Liver (tissue), 3 donors: ENCODE data around the gene DLG4.

Experiments used
- EGR1 ChIP-seq, 2 donors: IDR thresholded peaks; 2 replicates each; pipeline ENCODE4 v1.6.1; 2016 to 2018; ENCODE audit warnings: antibody characterized with exemption in 2 of 2, low read depth in 2 of 2
- FOXA1 ChIP-seq: IDR thresholded peaks from 2 replicates; pipeline ENCODE4 v1.6.1; 2016; ENCODE audit warnings: antibody characterized with exemption
- GABPA ChIP-seq, 2 donors: IDR thresholded peaks in 1 of 2; conservative IDR thresholded peaks in 1 of 2; 2 replicates each; pipeline ENCODE4 v1.6.1; 2016; ENCODE audit warnings: antibody characterized with exemption in 2 of 2, mild to moderate bottlenecking in 1 of 2, moderate library complexity in 1 of 2
- JUND ChIP-seq, 2 donors: IDR thresholded peaks; 2 replicates each; pipeline ENCODE4 v1.6.1; 2016; ENCODE audit warnings: antibody characterized with exemption in 2 of 2
- RAD21 ChIP-seq, 2 donors: IDR thresholded peaks; 2 replicates each; pipeline ENCODE4 v1.6.1; 2016; ENCODE audit warnings: antibody characterized with exemption in 2 of 2, mild to moderate bottlenecking in 2 of 2
- RXRA ChIP-seq, 2 donors: IDR thresholded peaks; 2 replicates each; pipeline ENCODE4 v1.6.1; 2017 to 2018; ENCODE audit warnings: antibody characterized with exemption in 2 of 2, mild to moderate bottlenecking in 1 of 2
- SP1 ChIP-seq: IDR thresholded peaks from 2 replicates; pipeline ENCODE4 v1.6.1; 2018; ENCODE audit warnings: antibody characterized with exemption, mild to moderate bottlenecking
- TF ChIP-seq, protein P1 (sequence below): fragments of 150-350 bp; IDR thresholded peaks from 2 replicates; pipeline ENCODE4 v1.5.1; 2017; ENCODE audit warnings: improper control_type of control experiment, low read depth, low read length; ENCODE audit not compliant: missing input control
- TF ChIP-seq, protein P2 (sequence below): IDR thresholded peaks from 2 replicates; pipeline ENCODE4 v1.6.1; 2016; ENCODE audit warnings: antibody characterized with exemption
- TF ChIP-seq, protein P3 (sequence below): IDR thresholded peaks from 2 replicates; pipeline ENCODE4 v1.6.1; 2016; ENCODE audit warnings: antibody characterized with exemption, mild to moderate bottlenecking
- TF ChIP-seq, protein P4 (sequence below): IDR thresholded peaks from 2 replicates; pipeline ENCODE4 v1.6.1; 2016; ENCODE audit warnings: antibody characterized with exemption
- TF ChIP-seq, protein P5 (sequence below): IDR thresholded peaks from 2 replicates; pipeline ENCODE4 v1.6.1; 2016; ENCODE audit warnings: antibody characterized with exemption
- donor health status: healthy.
- donor health status: healthy.

DNA sequence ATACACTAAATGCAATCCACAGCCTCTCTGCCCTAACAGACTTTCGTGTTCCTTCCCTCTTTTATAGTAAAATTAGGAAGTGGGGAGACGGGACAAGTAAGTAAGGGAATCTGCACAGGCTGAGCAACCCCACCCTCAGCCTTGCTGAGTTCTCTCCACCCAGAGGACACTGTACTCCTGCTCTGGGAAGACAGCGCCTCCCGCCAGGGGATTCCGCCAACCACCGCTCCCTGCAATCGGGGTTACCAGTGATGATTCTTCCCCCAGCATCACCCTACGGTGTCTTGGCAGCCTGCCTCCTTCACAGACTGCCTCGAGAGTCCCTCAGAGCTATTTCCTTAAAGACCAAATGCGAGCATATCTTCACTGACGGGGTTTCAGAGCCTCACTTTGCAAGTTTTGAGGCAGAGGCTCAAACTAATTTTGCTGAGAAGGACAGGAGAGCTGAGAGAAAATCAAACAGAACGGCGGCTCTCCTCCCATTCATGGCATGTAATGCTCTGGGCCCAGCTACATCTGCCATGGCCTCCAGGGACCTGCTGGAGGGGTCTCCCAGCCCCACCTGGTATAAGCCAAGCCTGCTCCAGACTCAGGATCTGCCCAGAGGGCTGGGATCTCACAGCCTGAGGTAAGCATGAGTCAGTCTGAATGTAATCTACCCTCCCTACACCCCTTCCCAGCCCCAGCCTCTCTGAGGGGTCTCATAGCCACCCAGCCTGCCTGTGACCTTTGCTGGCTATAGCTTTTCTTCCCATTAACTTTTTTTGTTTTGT, 82.3 kb downstream of the DLG4 start:
- TF ChIP-seq, protein P1, sequence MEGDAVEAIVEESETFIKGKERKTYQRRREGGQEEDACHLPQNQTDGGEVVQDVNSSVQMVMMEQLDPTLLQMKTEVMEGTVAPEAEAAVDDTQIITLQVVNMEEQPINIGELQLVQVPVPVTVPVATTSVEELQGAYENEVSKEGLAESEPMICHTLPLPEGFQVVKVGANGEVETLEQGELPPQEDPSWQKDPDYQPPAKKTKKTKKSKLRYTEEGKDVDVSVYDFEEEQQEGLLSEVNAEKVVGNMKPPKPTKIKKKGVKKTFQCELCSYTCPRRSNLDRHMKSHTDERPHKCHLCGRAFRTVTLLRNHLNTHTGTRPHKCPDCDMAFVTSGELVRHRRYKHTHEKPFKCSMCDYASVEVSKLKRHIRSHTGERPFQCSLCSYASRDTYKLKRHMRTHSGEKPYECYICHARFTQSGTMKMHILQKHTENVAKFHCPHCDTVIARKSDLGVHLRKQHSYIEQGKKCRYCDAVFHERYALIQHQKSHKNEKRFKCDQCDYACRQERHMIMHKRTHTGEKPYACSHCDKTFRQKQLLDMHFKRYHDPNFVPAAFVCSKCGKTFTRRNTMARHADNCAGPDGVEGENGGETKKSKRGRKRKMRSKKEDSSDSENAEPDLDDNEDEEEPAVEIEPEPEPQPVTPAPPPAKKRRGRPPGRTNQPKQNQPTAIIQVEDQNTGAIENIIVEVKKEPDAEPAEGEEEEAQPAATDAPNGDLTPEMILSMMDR = no peak
- TF ChIP-seq, protein P2, sequence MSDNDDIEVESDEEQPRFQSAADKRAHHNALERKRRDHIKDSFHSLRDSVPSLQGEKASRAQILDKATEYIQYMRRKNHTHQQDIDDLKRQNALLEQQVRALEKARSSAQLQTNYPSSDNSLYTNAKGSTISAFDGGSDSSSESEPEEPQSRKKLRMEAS = no peak
- TF ChIP-seq, protein P3, sequence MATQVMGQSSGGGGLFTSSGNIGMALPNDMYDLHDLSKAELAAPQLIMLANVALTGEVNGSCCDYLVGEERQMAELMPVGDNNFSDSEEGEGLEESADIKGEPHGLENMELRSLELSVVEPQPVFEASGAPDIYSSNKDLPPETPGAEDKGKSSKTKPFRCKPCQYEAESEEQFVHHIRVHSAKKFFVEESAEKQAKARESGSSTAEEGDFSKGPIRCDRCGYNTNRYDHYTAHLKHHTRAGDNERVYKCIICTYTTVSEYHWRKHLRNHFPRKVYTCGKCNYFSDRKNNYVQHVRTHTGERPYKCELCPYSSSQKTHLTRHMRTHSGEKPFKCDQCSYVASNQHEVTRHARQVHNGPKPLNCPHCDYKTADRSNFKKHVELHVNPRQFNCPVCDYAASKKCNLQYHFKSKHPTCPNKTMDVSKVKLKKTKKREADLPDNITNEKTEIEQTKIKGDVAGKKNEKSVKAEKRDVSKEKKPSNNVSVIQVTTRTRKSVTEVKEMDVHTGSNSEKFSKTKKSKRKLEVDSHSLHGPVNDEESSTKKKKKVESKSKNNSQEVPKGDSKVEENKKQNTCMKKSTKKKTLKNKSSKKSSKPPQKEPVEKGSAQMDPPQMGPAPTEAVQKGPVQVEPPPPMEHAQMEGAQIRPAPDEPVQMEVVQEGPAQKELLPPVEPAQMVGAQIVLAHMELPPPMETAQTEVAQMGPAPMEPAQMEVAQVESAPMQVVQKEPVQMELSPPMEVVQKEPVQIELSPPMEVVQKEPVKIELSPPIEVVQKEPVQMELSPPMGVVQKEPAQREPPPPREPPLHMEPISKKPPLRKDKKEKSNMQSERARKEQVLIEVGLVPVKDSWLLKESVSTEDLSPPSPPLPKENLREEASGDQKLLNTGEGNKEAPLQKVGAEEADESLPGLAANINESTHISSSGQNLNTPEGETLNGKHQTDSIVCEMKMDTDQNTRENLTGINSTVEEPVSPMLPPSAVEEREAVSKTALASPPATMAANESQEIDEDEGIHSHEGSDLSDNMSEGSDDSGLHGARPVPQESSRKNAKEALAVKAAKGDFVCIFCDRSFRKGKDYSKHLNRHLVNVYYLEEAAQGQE = no peak
- TF ChIP-seq, protein P4, sequence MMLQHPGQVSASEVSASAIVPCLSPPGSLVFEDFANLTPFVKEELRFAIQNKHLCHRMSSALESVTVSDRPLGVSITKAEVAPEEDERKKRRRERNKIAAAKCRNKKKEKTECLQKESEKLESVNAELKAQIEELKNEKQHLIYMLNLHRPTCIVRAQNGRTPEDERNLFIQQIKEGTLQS = no peak
- no peak for TF ChIP-seq FOXA1
- TF ChIP-seq EGR1 (IDR thresholded peaks at IDR 0.05; ENCODE audit: low read depth in 2 of 2) = no peak
- TF ChIP-seq GABPA (IDR thresholded peaks at IDR 0.05 in 1 of 2, conservative IDR thresholded peaks at IDR 0.05 in 1 of 2) = no peak
- TF ChIP-seq SP1 = no peak
- TF ChIP-seq, protein P5, sequence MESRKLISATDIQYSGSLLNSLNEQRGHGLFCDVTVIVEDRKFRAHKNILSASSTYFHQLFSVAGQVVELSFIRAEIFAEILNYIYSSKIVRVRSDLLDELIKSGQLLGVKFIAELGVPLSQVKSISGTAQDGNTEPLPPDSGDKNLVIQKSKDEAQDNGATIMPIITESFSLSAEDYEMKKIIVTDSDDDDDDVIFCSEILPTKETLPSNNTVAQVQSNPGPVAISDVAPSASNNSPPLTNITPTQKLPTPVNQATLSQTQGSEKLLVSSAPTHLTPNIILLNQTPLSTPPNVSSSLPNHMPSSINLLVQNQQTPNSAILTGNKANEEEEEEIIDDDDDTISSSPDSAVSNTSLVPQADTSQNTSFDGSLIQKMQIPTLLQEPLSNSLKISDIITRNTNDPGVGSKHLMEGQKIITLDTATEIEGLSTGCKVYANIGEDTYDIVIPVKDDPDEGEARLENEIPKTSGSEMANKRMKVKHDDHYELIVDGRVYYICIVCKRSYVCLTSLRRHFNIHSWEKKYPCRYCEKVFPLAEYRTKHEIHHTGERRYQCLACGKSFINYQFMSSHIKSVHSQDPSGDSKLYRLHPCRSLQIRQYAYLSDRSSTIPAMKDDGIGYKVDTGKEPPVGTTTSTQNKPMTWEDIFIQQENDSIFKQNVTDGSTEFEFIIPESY = no peak
- no peak for TF ChIP-seq RAD21 (IDR thresholded peaks at IDR 0.05)
- TF ChIP-seq RXRA (IDR thresholded peaks at IDR 0.05) = no peak
- no peak for TF ChIP-seq JUND (IDR thresholded peaks at IDR 0.05)
